ENCODE results near the gene NIPAL3.
"Not testable (repeated sequence)": the region's sequence is repeated elsewhere in the genome, so short reads cannot be mapped to it uniquely, and the experiment has no call there.

The NIPAL3 gene

DNA sequence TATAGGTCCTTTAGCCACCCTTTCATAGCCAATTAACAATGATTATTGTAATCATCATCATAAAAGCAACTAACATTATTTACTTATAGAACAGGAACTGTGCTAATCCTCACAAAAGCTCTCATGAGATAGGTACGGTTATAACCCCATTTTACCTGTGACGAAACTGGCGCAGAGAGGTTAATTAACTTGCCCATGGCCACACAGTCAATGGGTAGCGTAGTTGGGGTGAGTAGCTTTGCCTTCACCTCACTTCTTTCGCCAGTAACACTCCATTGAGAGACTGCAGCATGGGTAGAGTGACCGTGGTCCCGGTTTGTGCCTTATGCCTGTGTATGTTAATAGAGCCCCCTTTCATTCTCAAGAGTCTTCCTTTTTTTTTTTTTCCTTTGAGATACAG is 10.3 kb downstream of the NIPAL3 start:
- peaks cover 22% of the 10 kb centered on the region for H3K36me3 Mint-ChIP-seq

DNA sequence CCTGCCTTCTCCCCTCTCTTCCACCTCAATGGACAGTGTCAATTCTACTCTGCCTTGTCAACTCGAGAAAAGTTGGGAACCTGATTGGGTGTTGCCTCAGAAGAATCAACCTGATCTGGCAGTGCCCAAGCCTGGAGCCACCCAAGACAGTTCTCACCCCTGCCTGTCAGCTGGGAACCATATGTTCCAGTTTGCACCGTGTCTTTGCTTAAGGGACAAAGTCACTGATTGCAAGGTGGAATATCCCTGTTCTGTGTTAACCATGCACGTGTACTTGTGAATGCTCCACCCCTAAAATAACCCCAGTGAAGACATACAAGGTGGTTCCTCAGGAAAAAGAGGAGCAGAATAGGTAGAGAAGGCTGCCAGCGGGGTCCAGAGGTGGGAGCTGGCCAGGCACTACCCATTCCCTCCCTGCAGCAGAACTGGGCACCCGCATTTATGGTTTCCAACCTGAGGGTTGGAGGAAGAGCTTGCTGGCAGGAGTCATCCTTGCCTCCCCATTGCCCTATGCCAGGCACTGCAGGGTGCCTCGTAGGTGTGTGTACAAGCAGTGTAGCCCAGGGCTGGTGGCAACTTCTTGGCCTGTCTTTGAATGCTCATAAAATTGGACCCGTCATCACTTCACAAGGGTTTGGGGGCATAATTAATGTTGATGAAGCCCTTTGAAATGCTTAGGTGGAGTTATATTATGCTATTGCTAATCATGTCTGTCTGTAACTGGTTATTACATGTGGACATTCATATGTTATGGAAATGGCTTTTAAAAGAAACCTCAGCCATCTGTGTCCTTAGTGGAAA is 11.3 kb downstream of the NIPAL3 start:
- Mint-ChIP-seq H3K4me1 (ENCODE audit: low read depth) (peaks cover 69% of the 10 kb centered on the region), H3K9me3 (ENCODE audit: low read depth) (no peaks in the 10 kb centered on the region), H3K4me3 (no peak overlapping the region), H3K27me3 (no peaks in the 10 kb centered on the region), H3K27ac (no peak overlapping the region), H3K36me3 (peaks cover 24% of the 10 kb centered on the region)

More for the DNA sequence above, 10.3 kb downstream of the NIPAL3 start:
- Mint-ChIP-seq H3K4me3 (no peak overlapping the region), H3K9me3 (ENCODE audit: low read depth) (no peaks in the 10 kb centered on the region), H3K4me1 (ENCODE audit: low read depth) (peaks cover 71% of the 10 kb centered on the region), H3K27me3 (no peaks in the 10 kb centered on the region), H3K27ac (no peak overlapping the region)

DNA sequence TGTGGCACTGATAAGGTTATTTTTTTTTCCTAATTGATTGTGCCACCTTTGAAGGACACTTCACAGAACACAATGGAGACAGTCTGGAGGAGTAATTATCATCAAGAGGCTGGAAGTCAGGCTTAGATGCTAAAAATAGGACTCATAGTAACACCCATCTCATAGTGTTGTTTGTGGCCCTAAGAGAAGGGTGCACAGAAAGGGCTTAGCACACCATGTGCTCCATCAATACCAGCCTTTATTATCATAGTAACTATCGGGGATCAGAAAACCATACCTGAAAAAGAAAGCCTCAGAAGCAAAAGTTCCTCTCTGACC is 11.9 kb downstream of the NIPAL3 start:
- H3K4me3 Mint-ChIP-seq, result no peak overlapping the region
- no peaks in the 10 kb centered on the region for H3K27me3 Mint-ChIP-seq
- peaks cover 65% of the 10 kb centered on the region for H3K4me1 Mint-ChIP-seq (ENCODE audit: low read depth)
- peaks cover 21% of the 10 kb centered on the region for H3K36me3 Mint-ChIP-seq
- H3K27ac Mint-ChIP-seq, result no peak overlapping the region
- no peaks in the 10 kb centered on the region for H3K9me3 Mint-ChIP-seq (ENCODE audit: low read depth)

DNA sequence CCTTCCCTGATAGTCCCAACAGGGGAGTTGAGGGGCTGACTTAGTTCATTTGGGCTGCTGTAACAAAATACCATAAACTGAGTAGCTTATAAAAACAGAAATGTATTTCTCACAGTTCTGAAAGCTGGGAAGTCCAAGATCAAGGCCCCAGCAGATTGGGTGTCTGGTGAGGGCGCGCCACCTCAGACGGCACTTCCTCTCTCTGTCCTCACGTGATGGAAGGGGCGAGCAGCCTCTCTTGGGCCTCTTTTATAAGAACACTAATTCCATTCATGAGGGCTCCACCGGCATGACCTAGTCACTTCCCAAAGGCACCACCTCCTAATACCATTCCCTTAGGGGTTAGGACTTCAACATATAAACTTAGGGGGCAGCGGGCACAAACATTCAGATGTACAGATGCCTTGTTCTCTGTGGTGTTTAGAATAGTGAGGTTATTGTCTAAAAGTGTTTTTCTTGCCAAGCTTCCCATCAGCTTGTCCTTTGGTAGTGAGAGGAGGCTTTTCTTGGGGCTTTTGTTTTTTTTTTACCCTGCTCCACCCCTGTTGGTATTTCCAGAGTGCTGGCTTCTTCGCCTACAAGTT is 20.3 kb downstream of the NIPAL3 start:
- H3K27ac Mint-ChIP-seq, result peak overlapping the region; percentile 75
- peaks cover 21% of the 10 kb centered on the region for H3K36me3 Mint-ChIP-seq
- H3K4me3 Mint-ChIP-seq, result no peak overlapping the region

DNA sequence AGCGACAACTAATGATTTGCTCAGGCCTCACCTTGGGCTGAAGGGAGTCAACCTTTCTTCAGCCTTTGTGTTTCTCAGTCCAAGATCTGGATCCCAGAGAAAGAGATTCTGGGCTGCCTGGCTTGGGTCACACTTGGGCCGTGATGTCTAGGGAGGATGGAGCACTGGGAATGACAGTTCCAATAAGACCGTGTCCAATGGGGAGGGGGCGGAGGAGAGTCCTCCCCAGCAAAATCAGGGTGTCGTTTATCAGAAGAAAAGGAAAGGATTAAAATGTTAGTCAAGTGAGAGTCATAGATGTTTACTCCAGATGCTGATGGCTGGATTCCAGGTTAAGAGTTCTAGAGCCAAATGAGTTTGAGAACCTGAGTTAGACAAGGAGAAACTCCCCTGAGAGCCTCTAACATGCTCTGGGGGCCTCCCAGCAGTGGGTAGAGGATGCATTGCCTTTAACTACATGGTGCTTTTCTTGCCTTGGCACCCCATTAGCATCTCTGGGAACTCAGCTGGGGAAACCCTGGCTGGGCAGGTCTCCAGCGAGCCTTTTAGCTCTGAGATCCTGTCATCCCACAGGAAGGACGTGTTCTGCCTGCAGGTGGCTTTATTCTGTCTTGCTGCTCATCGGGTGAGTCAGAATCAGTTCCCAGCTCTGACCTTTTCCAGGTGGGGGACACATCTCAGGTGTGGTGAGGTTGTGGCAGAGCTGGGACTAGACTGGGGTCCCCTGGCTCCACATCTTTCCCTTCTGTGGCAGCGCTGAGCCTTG is 22.2 kb downstream of the NIPAL3 start:
- Mint-ChIP-seq H3K9me3 (ENCODE audit: low read depth) (no peaks in the 10 kb centered on the region), H3K36me3 (peaks cover 17% of the 10 kb centered on the region), H3K27ac (no peak overlapping the region), H3K4me1 (ENCODE audit: low read depth) (peaks cover 29% of the 10 kb centered on the region), H3K4me3 (no peak overlapping the region), H3K27me3 (no peaks in the 10 kb centered on the region)

More for the DNA sequence above, 20.3 kb downstream of the NIPAL3 start:
- no peaks in the 10 kb centered on the region for H3K27me3 Mint-ChIP-seq
- peaks cover 33% of the 10 kb centered on the region for H3K4me1 Mint-ChIP-seq (ENCODE audit: low read depth)
- no peaks in the 10 kb centered on the region for H3K9me3 Mint-ChIP-seq (ENCODE audit: low read depth)

DNA sequence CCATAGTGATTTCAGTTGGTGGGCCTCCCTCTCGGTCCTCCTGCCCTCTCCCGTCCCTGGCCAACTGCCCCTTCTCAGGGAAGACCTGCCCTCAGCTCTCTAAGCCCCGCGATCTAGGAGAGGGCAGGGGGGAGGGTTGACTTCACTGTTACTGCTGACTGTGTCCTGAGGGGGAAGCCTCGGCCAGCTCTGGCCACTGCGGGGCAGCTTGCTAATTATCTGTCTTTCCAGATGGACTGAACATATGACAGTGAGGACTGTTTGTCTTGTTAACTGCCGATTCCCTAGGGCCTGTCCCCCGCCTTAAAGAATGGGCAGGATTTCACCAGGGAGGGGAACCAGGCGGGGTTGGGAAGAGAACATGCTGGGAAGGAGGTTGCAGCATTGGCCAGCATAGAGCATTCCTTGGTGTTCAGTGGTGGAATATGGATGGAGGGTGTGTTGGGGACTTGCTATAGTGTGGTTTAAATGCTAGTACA is 22.9 kb downstream of the NIPAL3 start:
- Mint-ChIP-seq H3K4me1 (ENCODE audit: low read depth) (peaks cover 28% of the 10 kb centered on the region), H3K36me3 (peaks cover 12% of the 10 kb centered on the region), H3K27me3 (no peaks in the 10 kb centered on the region), H3K4me3 (no peak overlapping the region), H3K27ac (peak overlapping the region; percentile 41), H3K9me3 (ENCODE audit: low read depth) (no peaks in the 10 kb centered on the region)

DNA sequence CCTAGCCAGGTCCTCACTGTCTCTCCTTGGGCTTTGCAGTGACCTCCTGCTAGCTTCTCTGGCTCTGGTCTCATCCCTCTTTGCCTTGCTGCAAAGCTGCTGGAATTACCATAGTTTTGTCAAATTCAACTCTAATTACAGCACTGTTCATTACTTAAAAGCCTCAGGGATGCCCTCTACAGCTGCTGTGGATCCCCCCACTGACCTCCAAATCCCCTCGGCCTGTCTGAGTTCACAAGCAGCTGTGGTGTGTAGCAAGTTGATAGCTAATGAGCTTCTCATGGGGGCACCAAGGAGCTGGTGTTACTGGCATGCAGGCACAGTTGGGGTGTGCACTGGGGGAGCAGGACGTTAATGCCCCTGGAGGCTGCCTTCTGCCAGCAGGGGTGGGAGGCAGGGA is 24.8 kb downstream of the NIPAL3 start:
- Mint-ChIP-seq H3K4me3 (no peak overlapping the region), H3K27me3 (no peaks in the 10 kb centered on the region), H3K36me3 (peaks cover 7% of the 10 kb centered on the region), H3K4me1 (ENCODE audit: low read depth) (peaks cover 13% of the 10 kb centered on the region), H3K9me3 (ENCODE audit: low read depth) (no peaks in the 10 kb centered on the region), H3K27ac (no peak overlapping the region)

DNA sequence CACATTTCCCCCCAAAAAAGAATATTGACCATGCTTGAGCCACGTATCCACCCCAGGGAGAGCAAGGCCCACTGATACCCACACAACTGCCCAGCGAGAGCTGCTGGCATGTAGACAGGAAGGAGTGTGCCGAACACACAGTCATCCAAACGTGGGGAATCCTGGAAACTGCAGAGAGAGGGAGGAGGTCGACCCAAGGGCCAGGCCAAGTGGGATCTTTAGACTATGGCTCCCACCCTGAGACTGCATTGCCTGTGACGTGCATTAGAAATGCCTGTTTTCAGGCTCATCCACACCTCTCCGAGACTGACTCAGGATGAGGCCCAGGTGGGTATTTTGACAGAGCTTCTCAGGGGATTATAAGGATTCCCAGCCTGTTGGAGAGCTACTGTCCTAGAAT is 25.9 kb downstream of the NIPAL3 start:
- Mint-ChIP-seq H3K27ac (no peak overlapping the region), H3K4me1 (ENCODE audit: low read depth) (peaks cover 8% of the 10 kb centered on the region), H3K4me3 (no peak overlapping the region), H3K9me3 (ENCODE audit: low read depth) (no peaks in the 10 kb centered on the region), H3K27me3 (no peaks in the 10 kb centered on the region), H3K36me3 (peaks cover 12% of the 10 kb centered on the region)

DNA sequence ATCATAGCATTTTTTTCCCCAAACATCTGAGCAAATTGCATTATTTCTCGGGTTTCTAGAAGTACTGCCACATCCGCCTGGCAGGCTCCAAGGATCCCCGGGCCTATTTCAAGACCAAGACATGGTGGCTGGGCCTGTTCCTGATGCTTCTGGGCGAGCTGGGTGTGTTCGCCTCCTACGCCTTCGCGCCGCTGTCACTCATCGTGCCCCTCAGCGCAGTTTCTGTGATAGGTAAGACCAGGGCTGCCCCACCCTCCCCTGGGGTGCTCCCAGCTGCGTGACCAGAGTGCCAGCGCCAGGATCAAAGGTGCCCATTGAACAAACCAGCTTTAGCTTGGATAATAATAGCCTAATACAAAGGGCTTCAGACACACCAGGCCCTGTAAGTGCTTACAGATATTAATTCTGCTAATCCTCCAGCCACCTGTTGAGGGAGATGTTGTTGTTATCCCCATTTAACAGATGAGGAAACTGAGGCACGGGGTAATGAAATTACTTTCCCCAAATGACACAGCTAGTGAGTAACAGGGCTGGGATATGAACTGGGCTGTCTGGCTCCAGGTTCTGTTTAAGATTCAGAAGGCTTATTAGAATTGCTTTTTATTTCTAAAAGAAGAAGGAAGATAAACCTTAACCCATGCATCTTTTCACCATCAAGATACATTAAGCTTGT is 26.5 kb downstream of the NIPAL3 start:
- H3K36me3 Mint-ChIP-seq, result peaks cover 18% of the 10 kb centered on the region
- H3K27me3 Mint-ChIP-seq, result no peaks in the 10 kb centered on the region
- peaks cover 8% of the 10 kb centered on the region for H3K4me1 Mint-ChIP-seq (ENCODE audit: low read depth)
- H3K9me3 Mint-ChIP-seq (ENCODE audit: low read depth), result no peaks in the 10 kb centered on the region
- no peak overlapping the region for H3K27ac Mint-ChIP-seq
- H3K4me3 Mint-ChIP-seq, result no peak overlapping the region

DNA sequence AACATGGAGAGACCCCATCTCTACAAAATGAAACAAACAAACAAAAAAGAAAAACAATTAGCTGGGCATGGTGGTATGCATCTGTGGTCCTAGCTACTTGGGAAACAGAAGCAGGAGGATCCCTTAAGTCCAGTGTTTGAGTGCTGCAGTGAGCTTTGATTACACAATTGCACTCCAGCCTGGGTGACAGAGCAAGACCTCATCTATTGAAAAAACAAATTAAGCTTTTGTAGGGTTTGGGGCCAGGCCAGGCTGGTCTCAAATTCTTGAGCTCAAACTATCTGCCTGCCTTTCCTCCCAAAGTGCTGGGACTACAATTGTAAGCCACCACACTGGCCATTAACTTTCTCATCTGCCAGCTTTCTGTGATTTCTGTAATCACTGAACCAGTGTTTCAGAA is 27.2 kb downstream of the NIPAL3 start:
- no peaks in the 10 kb centered on the region for H3K9me3 Mint-ChIP-seq (ENCODE audit: low read depth)
- no peak overlapping the region for H3K27ac Mint-ChIP-seq
- no peak overlapping the region for H3K4me3 Mint-ChIP-seq
- H3K27me3 Mint-ChIP-seq, result no peaks in the 10 kb centered on the region
- peaks cover 19% of the 10 kb centered on the region for H3K36me3 Mint-ChIP-seq
- H3K4me1 Mint-ChIP-seq (ENCODE audit: low read depth), result peaks cover 8% of the 10 kb centered on the region

DNA sequence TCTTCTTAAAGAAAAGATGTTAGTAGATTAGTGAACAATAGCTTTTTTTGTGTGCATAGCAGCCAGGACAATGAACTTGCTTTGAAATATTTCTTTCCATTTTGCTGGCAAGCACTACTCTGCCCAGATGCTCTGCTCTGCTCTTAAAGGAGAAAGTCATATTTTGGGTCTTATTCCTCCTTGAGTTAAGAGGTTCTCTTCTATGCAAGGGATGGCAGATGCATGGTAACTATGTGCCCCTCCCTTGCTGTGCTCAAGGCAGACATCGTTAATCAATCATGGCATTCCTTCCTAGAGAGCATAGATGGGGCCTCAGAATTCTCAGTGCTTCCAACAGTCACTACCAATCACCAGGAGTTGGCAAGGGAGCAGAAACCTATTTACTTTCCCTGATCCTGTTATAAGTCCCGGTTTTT is 27.6 kb downstream of the NIPAL3 start:
- Mint-ChIP-seq H3K9me3 (ENCODE audit: low read depth) (no peaks in the 10 kb centered on the region), H3K36me3 (peaks cover 19% of the 10 kb centered on the region), H3K27me3 (no peaks in the 10 kb centered on the region), H3K4me1 (ENCODE audit: low read depth) (peaks cover 8% of the 10 kb centered on the region), H3K4me3 (no peak overlapping the region), H3K27ac (no peak overlapping the region)

DNA sequence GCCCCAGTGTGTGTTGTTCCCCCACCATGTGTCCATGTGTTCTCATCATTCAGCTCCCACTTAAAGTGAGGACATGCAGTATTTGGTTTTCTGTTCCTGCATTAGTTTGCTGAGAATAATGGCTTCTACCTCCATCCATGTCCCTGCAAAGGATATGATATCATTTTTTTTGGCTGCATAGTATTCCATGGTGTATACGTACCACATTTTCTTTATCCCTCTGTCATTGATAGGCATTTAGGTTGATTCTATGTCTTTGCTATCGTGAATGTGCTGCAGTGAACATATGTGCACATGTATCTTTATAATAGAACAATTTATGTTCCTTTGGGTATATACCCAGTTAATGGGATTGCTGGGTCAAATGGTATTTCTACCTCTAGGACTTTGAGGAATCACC is 30.8 kb downstream of the NIPAL3 start:
- not testable (repeated sequence) for H3K27ac Mint-ChIP-seq; H3K4me1 Mint-ChIP-seq (ENCODE audit: low read depth); H3K4me3 Mint-ChIP-seq; H3K27me3 Mint-ChIP-seq; H3K9me3 Mint-ChIP-seq (ENCODE audit: low read depth)
- peaks cover 29% of the 10 kb centered on the region for H3K36me3 Mint-ChIP-seq

DNA sequence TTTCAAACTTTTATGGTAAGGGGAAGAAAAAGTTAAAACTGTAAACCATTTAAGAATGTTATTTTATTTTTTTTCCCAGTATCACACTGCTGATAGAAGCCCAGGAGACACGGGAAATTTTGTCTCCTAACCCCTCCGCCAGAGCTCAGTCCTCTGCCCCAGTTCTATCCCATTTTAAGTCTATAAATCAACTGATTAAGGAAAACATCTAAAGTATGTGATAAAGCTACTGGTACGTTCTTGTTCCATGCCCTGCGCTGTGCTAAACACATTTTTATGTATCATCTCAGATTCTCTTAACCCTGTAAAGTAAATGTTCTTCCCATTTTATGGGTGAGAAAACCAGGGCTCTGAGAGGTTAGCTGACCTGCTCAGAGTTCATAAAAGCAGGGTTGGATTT is 34.7 kb downstream of the NIPAL3 start:
- no peaks in the 10 kb centered on the region for H3K9me3 Mint-ChIP-seq (ENCODE audit: low read depth)
- no peaks in the 10 kb centered on the region for H3K27me3 Mint-ChIP-seq
- H3K4me3 Mint-ChIP-seq, result no peak overlapping the region
- H3K4me1 Mint-ChIP-seq (ENCODE audit: low read depth), result no peaks in the 10 kb centered on the region
- H3K36me3 Mint-ChIP-seq, result peaks cover 26% of the 10 kb centered on the region
- H3K27ac Mint-ChIP-seq, result no peak overlapping the region

DNA sequence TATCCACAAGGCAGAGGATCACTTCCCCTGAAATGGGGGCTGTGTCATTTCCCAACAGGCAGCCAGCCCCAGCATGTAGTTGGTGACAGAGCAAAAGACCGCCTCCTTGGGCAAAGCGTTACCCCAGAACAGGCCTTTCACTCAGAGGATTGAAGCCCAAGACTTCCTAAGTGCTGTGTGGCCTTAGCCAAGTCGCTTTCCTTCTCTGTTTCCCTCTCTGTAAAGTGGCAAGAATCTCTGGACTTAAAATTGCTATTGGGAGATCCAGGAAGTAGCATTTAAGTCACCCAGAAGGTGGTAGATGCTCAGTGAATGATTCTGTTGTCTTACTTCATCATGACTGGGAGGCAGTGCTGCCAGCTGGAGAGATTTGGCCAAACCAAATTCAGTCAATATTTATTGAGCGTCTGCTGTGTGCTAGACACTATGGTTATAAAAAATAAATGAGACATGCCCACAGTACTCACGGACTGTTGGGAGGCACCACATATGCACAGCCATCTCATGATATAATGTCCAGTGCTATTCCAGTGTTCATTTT is 35.3 kb downstream of the NIPAL3 start:
- H3K27ac Mint-ChIP-seq, result peak overlapping the region; percentile 28
- H3K4me1 Mint-ChIP-seq (ENCODE audit: low read depth), result no peaks in the 10 kb centered on the region
- no peaks in the 10 kb centered on the region for H3K9me3 Mint-ChIP-seq (ENCODE audit: low read depth)
- no peak overlapping the region for H3K4me3 Mint-ChIP-seq
- H3K36me3 Mint-ChIP-seq, result peaks cover 22% of the 10 kb centered on the region
- no peaks in the 10 kb centered on the region for H3K27me3 Mint-ChIP-seq

DNA sequence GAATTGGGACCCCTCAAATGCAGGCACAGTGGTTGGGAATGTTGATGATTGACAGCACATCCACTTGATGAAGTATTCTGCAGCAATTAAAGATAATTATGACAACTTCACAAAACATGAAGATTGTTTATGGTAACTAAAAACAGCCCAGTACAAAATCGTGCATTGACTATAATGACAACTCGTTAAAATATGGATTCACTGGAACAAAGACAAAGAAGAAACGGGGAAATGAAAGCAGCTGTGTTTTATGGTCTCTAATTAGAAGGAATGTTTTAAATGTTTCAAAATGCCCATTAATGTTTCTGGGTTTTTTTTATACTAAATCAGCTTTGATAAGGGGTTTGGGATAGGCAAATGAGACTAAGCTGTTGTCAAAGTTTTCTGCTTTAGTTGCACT is 36.1 kb downstream of the NIPAL3 start:
- peaks cover 20% of the 10 kb centered on the region for H3K36me3 Mint-ChIP-seq
- H3K4me3 Mint-ChIP-seq, result no peak overlapping the region
- H3K27ac Mint-ChIP-seq, result no peak overlapping the region
- H3K4me1 Mint-ChIP-seq (ENCODE audit: low read depth), result no peaks in the 10 kb centered on the region
- no peaks in the 10 kb centered on the region for H3K27me3 Mint-ChIP-seq
- H3K9me3 Mint-ChIP-seq (ENCODE audit: low read depth), result no peaks in the 10 kb centered on the region
